Cardiac fibroblast (primary cell): ENCODE results near the gene AIG1.

Source experiments
- DNase-seq, 2 donors: peaks; one replicate each; pipeline versions ENCODE4 v3.0.0 to v3.0.0-alpha.2; 2010; ENCODE audit warnings: low read depth in 2 of 2
- H3K4me3 ChIP-seq, 2 donors: replicated peaks in 1 of 2; 1 replicate in 1 of 2; 2 replicates in 1 of 2; pipeline ENCODE4 v1.5.1; 2011; ENCODE audit warnings: low read depth in 2 of 2, low read length in 2 of 2, mild to moderate bottlenecking in 2 of 2, moderate library complexity in 1 of 2
- TF ChIP-seq, protein P1 (sequence below): IDR thresholded peaks from one replicate; pipeline ENCODE4 v1.5.1; 2011; ENCODE audit warnings: low read depth, mild to moderate bottlenecking, low read length, inconsistent platforms

The AIG1 gene

GRCh38 chr6:143376861-143377260 lies 316.2 kb downstream of the AIG1 start:
- no peak for DNase-seq
- H3K4me3 ChIP-seq = no peak overlapping the region
- TF ChIP-seq, protein P1, sequence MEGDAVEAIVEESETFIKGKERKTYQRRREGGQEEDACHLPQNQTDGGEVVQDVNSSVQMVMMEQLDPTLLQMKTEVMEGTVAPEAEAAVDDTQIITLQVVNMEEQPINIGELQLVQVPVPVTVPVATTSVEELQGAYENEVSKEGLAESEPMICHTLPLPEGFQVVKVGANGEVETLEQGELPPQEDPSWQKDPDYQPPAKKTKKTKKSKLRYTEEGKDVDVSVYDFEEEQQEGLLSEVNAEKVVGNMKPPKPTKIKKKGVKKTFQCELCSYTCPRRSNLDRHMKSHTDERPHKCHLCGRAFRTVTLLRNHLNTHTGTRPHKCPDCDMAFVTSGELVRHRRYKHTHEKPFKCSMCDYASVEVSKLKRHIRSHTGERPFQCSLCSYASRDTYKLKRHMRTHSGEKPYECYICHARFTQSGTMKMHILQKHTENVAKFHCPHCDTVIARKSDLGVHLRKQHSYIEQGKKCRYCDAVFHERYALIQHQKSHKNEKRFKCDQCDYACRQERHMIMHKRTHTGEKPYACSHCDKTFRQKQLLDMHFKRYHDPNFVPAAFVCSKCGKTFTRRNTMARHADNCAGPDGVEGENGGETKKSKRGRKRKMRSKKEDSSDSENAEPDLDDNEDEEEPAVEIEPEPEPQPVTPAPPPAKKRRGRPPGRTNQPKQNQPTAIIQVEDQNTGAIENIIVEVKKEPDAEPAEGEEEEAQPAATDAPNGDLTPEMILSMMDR = no peak

DNA sequence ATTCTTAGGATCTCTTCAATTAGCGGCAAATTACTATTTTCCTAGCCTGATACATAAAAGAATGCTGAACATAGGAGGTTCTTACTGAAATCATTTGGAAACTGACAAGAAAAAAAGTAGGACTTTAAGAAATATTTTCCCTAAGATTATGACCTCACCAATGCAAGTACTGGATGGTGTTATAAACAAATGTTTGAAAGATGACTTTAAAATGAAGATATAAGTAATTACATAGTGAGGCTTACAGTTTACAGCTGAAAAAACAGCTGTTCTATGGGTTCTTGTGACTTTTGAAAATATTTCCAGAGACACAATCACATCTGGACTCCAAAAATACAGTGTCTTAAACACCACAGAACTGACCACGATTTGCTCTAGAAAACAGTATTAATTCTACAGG lies 324.9 kb downstream of the AIG1 start:
- no peak overlapping the region for H3K4me3 ChIP-seq
- TF ChIP-seq, protein P1 = no peak
- no peak for DNase-seq

DNA sequence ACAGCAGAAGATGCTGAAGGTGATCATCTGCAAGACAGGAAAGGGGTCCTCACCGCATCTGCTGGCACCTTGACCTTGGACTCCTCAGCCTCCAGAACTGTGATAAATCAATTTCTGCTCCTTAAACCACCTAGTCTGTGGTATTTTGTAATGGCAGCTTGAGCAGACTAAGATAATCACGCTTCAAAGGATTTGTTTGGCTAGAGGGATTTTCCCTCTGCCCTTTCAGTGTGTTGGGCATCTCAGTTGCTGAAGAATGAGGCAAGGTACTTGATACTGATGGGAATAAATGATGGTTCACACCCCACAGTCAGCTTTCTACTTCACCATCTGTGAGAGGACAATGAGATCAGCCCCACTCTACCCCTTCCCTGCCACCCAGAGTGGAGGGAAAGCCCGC lies 329.6 kb downstream of the AIG1 start:
- H3K4me3 ChIP-seq = no peak overlapping the region
- TF ChIP-seq, protein P1 = no peak
- no peak for DNase-seq
